Measurements from ENCODE around the gene SIX1.

DNA sequence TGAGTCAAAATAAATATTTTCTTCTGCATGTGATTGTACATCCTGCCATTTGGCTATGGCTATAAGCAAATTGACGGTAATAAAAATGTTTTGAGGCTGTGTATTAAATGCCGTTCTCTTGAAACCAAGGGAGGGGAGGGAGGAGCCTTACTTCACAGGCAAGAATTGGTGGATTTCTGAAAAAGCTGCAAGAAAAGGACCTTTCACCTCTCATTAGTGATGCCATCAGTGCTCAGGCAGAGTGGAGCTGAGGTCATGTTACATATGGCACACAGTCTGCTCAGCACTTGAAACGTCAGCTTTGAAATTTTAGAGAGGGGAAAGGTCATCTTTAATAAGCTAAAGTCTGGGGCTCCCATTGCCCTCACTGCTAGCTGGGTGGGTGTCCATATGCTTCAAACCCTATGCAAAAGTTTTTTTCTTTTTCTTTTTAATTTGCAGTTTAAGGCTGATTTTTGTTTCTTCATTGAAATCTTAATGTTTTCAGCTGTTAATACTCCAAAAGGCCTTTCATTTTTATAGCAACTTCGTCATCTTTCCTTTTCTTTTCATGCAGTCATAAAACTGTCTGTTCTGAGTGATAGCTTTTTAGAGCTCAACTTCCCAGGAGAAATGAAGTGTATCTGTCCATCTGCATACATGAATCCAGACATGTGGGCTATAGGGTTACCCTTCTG, 9.8 kb upstream of the SIX1 start:
- TF ChIP-seq, protein P1, sequence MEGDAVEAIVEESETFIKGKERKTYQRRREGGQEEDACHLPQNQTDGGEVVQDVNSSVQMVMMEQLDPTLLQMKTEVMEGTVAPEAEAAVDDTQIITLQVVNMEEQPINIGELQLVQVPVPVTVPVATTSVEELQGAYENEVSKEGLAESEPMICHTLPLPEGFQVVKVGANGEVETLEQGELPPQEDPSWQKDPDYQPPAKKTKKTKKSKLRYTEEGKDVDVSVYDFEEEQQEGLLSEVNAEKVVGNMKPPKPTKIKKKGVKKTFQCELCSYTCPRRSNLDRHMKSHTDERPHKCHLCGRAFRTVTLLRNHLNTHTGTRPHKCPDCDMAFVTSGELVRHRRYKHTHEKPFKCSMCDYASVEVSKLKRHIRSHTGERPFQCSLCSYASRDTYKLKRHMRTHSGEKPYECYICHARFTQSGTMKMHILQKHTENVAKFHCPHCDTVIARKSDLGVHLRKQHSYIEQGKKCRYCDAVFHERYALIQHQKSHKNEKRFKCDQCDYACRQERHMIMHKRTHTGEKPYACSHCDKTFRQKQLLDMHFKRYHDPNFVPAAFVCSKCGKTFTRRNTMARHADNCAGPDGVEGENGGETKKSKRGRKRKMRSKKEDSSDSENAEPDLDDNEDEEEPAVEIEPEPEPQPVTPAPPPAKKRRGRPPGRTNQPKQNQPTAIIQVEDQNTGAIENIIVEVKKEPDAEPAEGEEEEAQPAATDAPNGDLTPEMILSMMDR (IDR thresholded peaks at IDR 0.05), result no peak
- no peak for TF ChIP-seq POLR2A (IDR thresholded peaks at IDR 0.05)
